ENCODE results near the gene TTC21A. TPM values are rescaled to one million over a fixed set of nuclear protein-coding genes. Genes with fewer than 3 reads are reported as not detected.

Gene TTC21A
- total RNA-seq, 2 donors from 2014 or later = 6.7 to 46.5 TPM

DNA sequence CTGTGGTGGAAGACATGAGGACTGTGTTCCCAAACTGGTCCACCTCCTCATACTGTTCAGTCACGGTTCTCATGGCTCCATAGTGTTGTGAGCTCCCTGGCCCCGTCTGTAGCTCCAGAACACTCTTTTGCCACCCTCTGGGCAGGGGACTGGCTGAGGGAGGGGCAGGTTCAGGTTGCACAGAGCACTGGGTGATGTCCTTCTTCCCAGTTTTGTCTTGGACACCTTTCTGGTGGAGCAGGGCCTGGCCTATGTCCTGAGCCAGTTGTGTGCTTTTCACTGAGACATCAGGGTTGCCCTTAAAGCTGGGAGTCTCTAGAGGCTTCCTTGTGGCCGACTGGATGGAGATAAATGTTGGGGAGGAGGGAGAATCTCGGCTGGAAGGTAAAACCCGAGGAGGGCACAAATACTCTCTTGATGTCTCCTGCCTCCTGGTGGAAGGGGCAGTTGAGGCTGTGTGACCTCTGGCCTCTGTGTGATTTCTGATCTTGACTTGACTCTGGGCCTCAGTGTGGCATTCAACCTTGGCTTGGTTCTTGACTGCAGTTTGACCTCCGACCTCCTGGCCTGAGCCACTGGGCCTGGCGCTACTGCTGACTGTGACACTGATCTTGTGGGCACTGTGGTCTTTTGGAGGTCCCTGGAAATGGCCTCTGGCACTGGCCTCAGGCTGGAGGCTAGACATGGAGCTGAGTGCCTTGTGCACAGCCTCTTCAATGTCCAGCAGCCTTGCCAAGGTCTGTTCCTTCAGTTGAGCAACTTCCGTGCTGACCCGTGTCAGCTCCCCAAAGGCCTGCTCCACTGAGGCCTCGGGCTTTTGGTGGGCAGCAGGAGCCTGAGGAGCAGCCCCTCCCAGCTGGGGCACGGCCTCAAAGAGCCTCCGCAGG is 76.8 kb downstream of the TTC21A start:
- Histone ChIP-seq H3K36me3 (replicated peaks in 1 of 2; ENCODE audit: insufficient read depth in 1 of 2, low read depth in 2 of 2) (no peaks in the 10 kb centered on the region), H3K27ac (no peak overlapping the region), H3K27me3 (no peaks in the 10 kb centered on the region), H3K4me3 (no peak overlapping the region), H3K9me3 (no peaks in the 10 kb centered on the region), H3K4me1 (peaks cover 36% of the 10 kb centered on the region)
- WGBS, 2 donors = 85% methylated on average over 5 to 10 of the region's 12 CpGs
- intact Hi-C loops (cut with DNase I) = no loop called here
- DNase-seq (no peak), ATAC-seq (no peak)
- no peak for TF ChIP-seq POLR2A (IDR thresholded peaks at IDR 0.05)
- TF ChIP-seq, protein P1, sequence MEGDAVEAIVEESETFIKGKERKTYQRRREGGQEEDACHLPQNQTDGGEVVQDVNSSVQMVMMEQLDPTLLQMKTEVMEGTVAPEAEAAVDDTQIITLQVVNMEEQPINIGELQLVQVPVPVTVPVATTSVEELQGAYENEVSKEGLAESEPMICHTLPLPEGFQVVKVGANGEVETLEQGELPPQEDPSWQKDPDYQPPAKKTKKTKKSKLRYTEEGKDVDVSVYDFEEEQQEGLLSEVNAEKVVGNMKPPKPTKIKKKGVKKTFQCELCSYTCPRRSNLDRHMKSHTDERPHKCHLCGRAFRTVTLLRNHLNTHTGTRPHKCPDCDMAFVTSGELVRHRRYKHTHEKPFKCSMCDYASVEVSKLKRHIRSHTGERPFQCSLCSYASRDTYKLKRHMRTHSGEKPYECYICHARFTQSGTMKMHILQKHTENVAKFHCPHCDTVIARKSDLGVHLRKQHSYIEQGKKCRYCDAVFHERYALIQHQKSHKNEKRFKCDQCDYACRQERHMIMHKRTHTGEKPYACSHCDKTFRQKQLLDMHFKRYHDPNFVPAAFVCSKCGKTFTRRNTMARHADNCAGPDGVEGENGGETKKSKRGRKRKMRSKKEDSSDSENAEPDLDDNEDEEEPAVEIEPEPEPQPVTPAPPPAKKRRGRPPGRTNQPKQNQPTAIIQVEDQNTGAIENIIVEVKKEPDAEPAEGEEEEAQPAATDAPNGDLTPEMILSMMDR (IDR thresholded peaks at IDR 0.05) = no peak

DNA sequence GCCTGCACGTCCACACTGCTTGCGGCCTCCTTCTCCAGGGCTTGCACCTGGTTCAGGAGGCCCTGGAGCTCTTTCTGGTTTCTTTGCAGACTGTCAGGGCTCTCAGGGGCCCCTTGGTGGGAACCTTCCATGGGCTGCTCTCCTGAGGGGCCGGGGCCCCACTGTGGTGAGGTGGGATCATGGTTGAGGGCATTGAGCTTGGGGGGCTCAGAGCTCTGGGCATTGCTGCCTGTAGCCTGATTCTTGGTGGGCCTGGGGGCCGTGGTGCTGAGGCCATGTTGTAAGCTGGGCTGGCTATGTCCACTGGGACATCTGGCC is 77.4 kb downstream of the TTC21A start:
- WGBS, 2 donors = 90 to 95% methylated on average over 2 to 4 of the region's 4 CpGs
- ATAC-seq = no peak
- intact Hi-C loops (cut with DNase I) = loop anchor here (5.0 kb wide), 2 partner anchors 38 to 107 kb away; no protein-coding TSS in a partner anchor

DNA sequence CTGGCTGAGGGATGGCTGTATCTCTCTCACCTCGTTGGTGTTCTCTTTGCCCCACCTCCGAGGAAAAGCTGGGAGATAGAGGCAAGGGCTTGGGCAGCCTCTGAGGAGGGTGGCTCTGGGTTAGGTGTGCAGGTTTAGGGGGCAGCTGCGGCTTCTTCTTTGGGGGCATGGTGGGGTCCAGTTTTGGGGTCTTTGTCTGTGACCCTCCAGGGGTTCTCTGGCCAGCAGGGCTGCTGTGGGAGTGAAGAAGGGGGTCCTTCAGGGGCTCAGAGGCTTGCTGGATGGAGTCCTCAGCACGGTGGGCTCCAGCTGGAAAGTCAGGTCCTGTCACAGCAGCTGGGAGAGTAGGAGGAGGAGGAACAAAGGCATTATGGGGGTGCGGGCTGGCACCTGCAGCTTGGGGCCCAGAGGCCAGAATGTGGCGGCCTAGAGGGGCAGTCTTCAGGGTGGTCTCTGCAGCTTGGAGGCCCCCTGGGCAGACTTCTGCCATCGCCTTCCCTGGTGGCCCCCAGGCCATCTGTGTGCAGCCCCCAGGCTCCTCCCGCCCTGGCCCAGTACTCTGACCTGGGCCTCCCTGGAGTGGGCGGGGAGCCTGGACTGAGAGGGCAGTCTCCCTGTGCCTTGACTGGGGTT is 78.0 kb downstream of the TTC21A start:
- WGBS, 2 donors = 77 to 84% methylated on average over 4 to 8 of the region's 9 CpGs
- Histone ChIP-seq H3K27me3 (no peaks in the 10 kb centered on the region), H3K4me3 (no peak overlapping the region), H3K4me1 (peaks cover 31% of the 10 kb centered on the region), H3K9me3 (no peaks in the 10 kb centered on the region), H3K27ac (no peak overlapping the region), H3K36me3 (replicated peaks in 1 of 2; ENCODE audit: insufficient read depth in 1 of 2, low read depth in 2 of 2) (no peaks in the 10 kb centered on the region)
- TF ChIP-seq, protein P1 (IDR thresholded peaks at IDR 0.05) = no peak
- TF ChIP-seq POLR2A (IDR thresholded peaks at IDR 0.05) = no peak
- ATAC-seq = no peak
- DNase-seq = no peak
- intact Hi-C loops (cut with DNase I) = loop anchor here (5.0 kb wide), 2 partner anchors 38 to 107 kb away; no protein-coding TSS in a partner anchor

More for the DNA sequence above, 77.4 kb downstream of the TTC21A start:
- Histone ChIP-seq H3K4me1 (peaks cover 32% of the 10 kb centered on the region), H3K9me3 (no peaks in the 10 kb centered on the region), H3K36me3 (replicated peaks in 1 of 2; ENCODE audit: insufficient read depth in 1 of 2, low read depth in 2 of 2) (no peaks in the 10 kb centered on the region), H3K4me3 (no peak overlapping the region), H3K27me3 (no peaks in the 10 kb centered on the region), H3K27ac (no peak overlapping the region)
- DNase-seq = no peak
- TF ChIP-seq, protein P1 (IDR thresholded peaks at IDR 0.05) = no peak
- TF ChIP-seq POLR2A (IDR thresholded peaks at IDR 0.05) = no peak

DNA sequence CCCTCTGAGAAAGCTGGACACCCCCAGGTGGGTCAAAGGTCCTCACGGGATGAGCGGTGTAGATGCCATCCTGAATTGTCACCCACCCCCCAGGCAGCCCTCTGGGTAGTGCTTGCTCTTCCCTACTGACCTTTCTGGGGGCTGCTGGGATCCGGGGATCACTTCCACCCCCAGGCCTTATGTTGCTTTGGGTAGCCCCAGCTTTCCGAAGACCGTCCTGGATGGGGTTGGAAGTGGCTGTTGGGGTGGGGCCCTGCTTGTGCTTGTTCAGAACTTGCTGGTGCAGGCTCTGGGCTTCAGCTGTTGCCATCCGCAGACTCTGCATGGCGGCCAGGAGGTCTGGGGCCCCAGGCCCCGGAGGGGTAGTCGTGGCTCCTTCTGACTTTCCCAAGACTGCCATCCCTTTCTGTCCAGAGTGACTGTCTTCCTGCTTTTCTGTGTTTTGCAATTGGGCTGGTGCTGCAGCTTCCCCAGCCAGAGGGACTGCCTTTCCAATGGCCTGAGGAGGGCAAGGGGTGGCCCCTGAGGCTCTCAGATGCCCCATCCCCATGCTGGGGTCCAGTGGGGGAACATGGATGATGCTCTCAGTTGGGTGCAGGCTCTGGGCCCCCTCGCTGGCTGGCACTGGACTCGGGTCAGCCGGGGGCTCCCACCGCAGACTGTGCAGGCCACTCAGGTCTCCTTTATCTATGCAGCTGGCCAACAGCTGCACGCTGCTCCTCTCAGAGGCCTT is 78.6 kb downstream of the TTC21A start:
- Histone ChIP-seq H3K4me1 (peaks cover 25% of the 10 kb centered on the region), H3K27ac (no peak overlapping the region), H3K9me3 (no peaks in the 10 kb centered on the region), H3K36me3 (replicated peaks in 1 of 2; ENCODE audit: insufficient read depth in 1 of 2, low read depth in 2 of 2) (no peaks in the 10 kb centered on the region), H3K27me3 (no peaks in the 10 kb centered on the region), H3K4me3 (no peak overlapping the region)
- TF ChIP-seq, protein P1 (IDR thresholded peaks at IDR 0.05) = no peak
- TF ChIP-seq POLR2A (IDR thresholded peaks at IDR 0.05) = no peak
- no peak for ATAC-seq
- DNase-seq = no peak
- intact Hi-C loops (cut with DNase I) = loop anchor here (5.0 kb wide), 2 partner anchors 39 to 106 kb away; no protein-coding TSS in a partner anchor
- 87 to 88% methylated on average over 8 to 14 of the region's 14 CpGs for WGBS, 2 donors
